Activated CD8-positive, alpha-beta memory T cell treated with anti-CD3 and anti-CD28 coated beads, Interleukin-2, amount 50 U/mL, for 48 hours (primary cell): ENCODE results near the gene PCMT1.
"Not testable (repeated sequence)": the region's sequence is repeated elsewhere in the genome, so short reads cannot be mapped to it uniquely, and the experiment has no call there.

Experiments used
- DNase-seq: peaks from one replicate; pipeline ENCODE4 v3.0.0-alpha.2; 2020

Gene PCMT1

GRCh38 chr6:149749594-149750135 is at the start of gene PCMT1:
Gene PCMT1, plus strand, starts transcription at chr6:149749741. Its CDS starts 161 bp downstream, at chr6:149749902.
- DNase-seq = peak; percentile 96

- DNase-seq = no peak
These were observed 47.8 kb upstream of the PCMT1 start for GRCh38 chr6:149701714-149702113.

DNA sequence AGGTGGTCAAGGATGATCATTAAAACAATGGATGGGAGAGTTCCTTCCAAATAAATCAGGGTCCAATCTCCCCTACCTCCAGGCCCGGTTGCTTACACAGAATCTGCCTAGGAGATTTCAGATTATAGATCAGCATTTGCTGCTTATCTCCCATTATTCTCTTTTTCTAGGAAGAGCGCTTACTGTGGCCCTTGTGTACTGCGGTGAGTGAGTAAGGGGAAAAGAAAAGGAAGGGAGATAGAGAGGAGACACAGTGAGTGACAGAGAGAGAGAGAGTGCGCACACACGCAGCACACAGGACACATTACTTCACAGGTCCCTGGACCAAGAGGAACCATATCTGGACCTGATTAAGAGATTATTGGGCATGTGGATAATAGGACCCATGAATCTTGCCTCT is 37.8 kb upstream of the PCMT1 start:
- no peak for DNase-seq

- DNase-seq = no peak
These were observed 35.1 kb upstream of the PCMT1 start for GRCh38 chr6:149714442-149714841.

GRCh38 chr6:149716181-149716963 is 33.2 kb upstream of the PCMT1 start:
- DNase-seq = no peak

- DNase-seq = no peak
These were observed 32.3 kb upstream of the PCMT1 start for GRCh38 chr6:149717255-149717587.

- peak; percentile 96 for DNase-seq
These were observed 31.7 kb upstream of the PCMT1 start, which contains the start of gene LATS1 for GRCh38 chr6:149717588-149718458. Gene LATS1, minus strand, starts transcription at chr6:149718101. Its CDS starts 15,975 bp downstream, at chr6:149702126.

GRCh38 chr6:149719531-149719930 is 30.0 kb upstream of the PCMT1 start:
- DNase-seq = no peak

DNA sequence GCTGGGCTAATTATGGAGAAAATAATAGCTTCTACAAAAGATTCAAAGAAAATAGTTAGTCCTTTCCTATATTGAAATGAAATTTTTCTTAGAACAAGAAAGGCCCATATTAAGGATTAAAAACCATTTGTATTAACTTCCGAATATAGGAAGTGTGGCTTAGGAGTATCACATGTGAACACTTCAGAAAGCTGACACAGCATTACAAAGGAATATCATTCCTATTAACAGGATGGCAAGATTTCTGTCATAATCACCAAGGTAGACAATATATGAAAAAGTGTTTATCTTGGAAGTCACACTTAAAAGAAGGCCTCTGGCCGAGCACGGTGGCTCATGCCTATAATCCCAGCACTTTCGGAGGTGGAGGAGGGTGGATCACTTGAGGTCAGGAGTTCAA is 26.3 kb upstream of the PCMT1 start:
- DNase-seq = no peak

DNA sequence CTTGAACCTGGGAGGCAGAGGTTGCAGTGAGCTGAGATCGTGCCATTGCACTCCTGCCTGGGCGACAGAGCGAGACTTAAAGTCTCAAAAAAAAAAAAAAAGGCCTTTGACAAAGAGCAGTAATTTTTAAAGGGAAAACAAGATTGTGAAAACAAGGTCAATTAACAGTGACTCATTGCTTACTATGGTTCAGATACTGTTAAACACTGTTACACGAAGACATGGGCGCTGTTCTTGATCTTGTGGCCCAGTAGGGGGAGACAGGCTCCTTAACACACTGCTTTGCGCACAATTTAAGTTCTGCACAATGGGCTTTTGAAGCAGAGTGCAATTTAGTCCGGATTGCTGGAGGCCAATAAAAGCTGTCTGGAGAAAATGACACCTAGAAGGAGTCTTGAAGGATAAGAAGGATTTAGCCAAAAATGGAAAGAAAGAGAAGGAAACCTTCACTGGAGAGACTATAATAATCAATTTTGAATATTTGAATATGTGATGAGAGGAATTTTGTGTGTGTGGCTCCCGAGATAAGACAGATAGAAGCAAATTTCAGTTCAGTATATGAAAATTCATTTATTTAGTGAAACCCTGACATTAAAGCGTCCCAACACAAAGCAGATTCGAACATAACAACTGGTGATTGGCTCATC is 25.6 kb upstream of the PCMT1 start:
- no peak for DNase-seq

GRCh38 chr6:149725785-149726184 is 23.8 kb upstream of the PCMT1 start:
- no peak for DNase-seq

- DNase-seq = no peak
These were observed 21.6 kb upstream of the PCMT1 start for GRCh38 chr6:149727793-149728498.

DNA sequence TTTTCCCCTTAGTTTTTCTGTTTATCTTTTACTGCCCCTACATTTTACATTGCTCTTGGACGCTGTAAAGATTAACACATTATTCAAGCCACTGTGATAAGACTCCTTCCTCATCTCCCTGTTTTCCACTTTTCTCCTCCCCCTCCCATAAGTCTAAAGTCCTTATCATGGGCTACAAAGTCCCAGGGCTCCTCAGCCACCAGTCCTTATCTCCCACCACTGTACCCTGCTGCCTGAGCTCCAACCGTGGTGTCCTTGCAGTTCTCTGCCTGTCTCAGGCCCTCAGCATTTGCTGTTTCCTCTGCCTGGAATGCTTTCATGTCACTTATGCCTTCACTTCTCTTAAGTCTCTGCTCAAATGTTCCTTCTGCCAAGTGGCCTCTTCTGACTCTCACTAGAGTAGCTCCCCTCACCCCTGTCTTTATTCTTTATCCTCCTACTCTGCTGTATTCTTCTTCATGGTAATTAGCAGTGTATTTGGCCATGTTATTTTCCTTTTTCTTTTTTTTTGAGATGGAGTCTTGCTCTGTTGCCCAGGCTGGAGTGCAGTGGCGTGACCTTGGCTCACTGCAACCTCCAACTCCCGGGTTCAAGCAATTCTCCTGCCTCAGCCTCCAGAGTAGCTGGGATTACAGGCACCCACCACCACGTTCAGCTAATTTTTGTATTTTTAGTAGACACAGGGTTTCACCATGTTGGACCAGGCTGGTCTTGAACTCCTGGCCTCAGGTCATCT is 20.9 kb upstream of the PCMT1 start:
- DNase-seq = no peak

GRCh38 chr6:149729824-149730223 is 19.7 kb upstream of the PCMT1 start:
- DNase-seq = no peak

DNA sequence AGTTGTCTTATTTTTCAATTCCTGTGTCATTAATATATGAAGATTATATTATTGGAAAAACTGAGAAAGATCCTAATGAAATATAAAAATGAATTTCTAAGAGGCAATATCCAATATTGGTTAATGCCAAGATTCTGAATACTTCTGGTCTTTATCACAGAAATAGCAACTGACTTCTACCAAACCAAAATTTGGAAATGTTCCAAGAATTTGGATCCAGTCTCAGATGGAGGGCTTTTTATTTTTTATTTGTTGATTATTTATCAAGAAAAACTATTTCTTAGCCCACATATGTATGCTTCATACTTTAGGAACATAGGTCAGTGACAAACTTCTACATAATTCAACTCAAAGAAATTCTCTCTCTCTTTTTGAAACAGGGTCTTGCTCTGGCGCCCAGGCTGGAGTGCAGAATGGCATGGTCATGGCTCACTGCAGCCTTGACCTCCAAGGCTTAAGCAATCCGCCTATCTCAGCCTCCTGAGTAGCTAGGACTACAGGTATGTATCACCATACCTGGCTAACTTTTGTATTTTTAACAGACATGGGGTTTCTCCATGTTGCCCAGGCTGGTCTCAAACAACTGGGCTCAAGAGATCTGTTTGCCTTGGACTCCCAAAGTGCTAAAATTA is 16.3 kb upstream of the PCMT1 start:
- DNase-seq = no peak

GRCh38 chr6:149734915-149735314 is 14.6 kb upstream of the PCMT1 start:
- no peak for DNase-seq

GRCh38 chr6:149745252-149745651 is 4.3 kb upstream of the PCMT1 start:
- not testable (repeated sequence) for DNase-seq

DNA sequence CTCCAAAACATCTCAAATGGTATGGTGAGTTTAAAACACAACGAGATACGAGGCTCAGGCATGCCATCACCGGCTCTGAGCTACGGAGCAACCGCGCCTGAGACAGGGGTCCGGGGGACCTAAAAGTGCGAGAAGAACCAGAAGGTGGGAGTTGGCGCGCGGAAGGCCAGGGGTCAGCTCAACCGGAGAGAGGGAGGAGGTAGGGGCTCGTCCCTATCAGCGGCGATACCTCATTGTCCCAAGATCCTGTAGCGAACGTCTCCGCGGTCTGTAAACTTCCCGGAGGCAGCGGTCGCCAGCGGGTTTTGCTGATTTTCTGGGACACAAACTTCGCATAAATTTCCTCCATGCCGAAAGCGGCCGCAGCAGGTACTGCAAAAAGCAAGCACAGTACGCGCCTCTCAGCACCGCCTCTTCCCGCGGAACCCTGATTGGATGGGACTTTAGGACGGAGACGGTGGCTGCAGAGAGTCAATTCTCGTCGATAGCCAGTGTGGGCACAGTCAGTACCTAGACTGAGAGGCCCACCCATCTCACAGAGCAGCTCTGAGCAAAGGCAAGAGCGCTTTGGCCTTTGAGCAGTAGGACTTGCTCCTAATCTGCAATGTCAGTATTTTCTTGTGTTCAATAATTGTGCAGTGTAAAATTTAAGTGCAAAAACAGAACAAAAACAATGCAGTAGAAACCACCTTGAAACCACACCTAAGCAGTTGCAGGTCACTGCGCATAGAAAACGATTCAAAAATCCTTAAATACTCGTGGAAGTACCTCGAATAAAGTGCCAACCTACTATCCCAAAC is 3.2 kb upstream of the PCMT1 start, which contains the start of gene NUP43:
Gene NUP43, minus strand, starts transcription at position 383 of the 800 bp plus-strand sequence. Its CDS starts 34 bp downstream, at position 349.
- peak; percentile 96 for DNase-seq

- DNase-seq = not testable (repeated sequence)
These were observed 403 bp upstream of the PCMT1 start for GRCh38 chr6:149749082-149749593.

DNA sequence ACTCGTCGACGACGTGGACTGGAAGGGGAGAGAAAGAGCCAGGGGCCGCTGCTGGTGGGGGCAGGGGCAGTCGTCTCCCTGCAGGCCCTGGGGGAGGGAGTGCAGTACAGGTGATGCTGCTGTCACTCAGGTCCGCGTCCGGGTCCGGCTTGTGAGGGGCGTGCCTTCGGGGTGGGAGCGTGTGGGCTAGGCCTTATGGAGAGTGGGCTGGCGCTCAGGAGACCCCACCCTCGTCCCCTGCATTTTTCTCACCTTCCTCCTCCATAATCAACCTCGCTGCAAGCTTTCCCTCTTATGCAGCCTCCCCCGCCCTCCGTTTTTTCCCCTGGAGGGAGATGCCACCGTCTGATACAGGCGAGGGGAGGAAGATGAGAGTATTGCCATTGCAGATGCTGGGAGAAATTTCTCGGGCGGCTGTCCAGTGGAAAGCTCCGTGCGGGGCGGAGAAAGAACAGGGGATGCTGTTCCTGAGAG is 632 bp downstream of the PCMT1 start:
- DNase-seq = peak; percentile 85
